DND-41 (cell line): Measurements from ENCODE around the gene AMACR.
A peak's percentile ranks its signal among the peaks of the same experiment; 100 is the strongest.

ENCODE experiments used
- ATAC-seq: fragments of 200-7000 bp; cut with Tn5 transposase; 3 replicates; pipeline ENCODE4 v1.9.1; 2021; ENCODE audit warnings: low read depth; ENCODE audit not compliant: insufficient read depth
- DNase-seq: peaks from one replicate; pipeline ENCODE4 v3.0.0-alpha.2; 2020
- H2AFZ ChIP-seq: 2 replicates; pipeline ENCODE4 v1.6.0; 2012; ENCODE audit warnings: low read depth, low read length
- H3K27ac ChIP-seq: 2 replicates; pipeline ENCODE4 v1.5.1; 2012; ENCODE audit warnings: low read length, inconsistent platforms
- H3K27me3 ChIP-seq: fragments of 200-600 bp; sonication (generic); 2 replicates; pipeline ENCODE4 v1.6.0; 2012; ENCODE audit warnings: low read length, mild to moderate bottlenecking, inconsistent platforms; ENCODE audit not compliant: insufficient read depth, poor library complexity
- H3K36me3 ChIP-seq: 2 replicates; pipeline ENCODE4 v1.5.1; 2012; ENCODE audit warnings: low read length, inconsistent platforms; ENCODE audit not compliant: insufficient read depth
- H3K4me1 ChIP-seq: 2 replicates; pipeline ENCODE4 v1.5.1; 2012; ENCODE audit warnings: mild to moderate bottlenecking, low read length; ENCODE audit not compliant: insufficient read depth
- H3K4me2 ChIP-seq: 2 replicates; pipeline ENCODE4 v1.6.0; 2012; ENCODE audit warnings: mild to moderate bottlenecking, moderate library complexity, low read length, inconsistent platforms; ENCODE audit not compliant: insufficient read depth
- H3K4me3 ChIP-seq, 2 experiments: fragments of 200-600 bp in 1 of 2; shearing (Covaris generic) in 1 of 2; 2 replicates each; pipeline ENCODE4 v1.5.1; 2012 to 2016; ENCODE audit warnings: inconsistent platforms in 2 of 2, low read length in 2 of 2, mild to moderate bottlenecking in 2 of 2, low read depth in 1 of 2, moderate library complexity in 1 of 2
- H3K79me2 ChIP-seq: 2 replicates; pipeline ENCODE4 v1.6.0; 2012; ENCODE audit warnings: low read length, inconsistent platforms; ENCODE audit not compliant: insufficient read depth
- H3K9ac ChIP-seq: 2 replicates; pipeline ENCODE4 v1.6.0; 2012; ENCODE audit warnings: low read depth, mild to moderate bottlenecking, inconsistent platforms, low read length, moderate library complexity
- H3K9me3 ChIP-seq: 2 replicates; pipeline ENCODE4 v1.5.1; 2012; ENCODE audit warnings: low read length, moderate library complexity, mild to moderate bottlenecking, inconsistent platforms; ENCODE audit not compliant: insufficient read depth, severe bottlenecking
- H4K20me1 ChIP-seq: 2 replicates; pipeline ENCODE4 v1.6.0; 2012; ENCODE audit warnings: low read length; ENCODE audit not compliant: insufficient read depth
- CTCF ChIP-seq: IDR thresholded peaks from 2 replicates; pipeline ENCODE4 v1.5.1; 2012; ENCODE audit warnings: borderline replicate concordance, low read length, moderate library complexity, mild to moderate bottlenecking; ENCODE audit not compliant: poor library complexity, severe bottlenecking; ENCODE audit errors: extremely low read depth
- EZH2 ChIP-seq: IDR thresholded peaks from 3 replicates; pipeline ENCODE4 v1.6.1; 2012; ENCODE audit warnings: borderline replicate concordance, low read depth, mild to moderate bottlenecking, moderate library complexity, low read length, inconsistent platforms; ENCODE audit not compliant: severe bottlenecking

Gene AMACR

DNA sequence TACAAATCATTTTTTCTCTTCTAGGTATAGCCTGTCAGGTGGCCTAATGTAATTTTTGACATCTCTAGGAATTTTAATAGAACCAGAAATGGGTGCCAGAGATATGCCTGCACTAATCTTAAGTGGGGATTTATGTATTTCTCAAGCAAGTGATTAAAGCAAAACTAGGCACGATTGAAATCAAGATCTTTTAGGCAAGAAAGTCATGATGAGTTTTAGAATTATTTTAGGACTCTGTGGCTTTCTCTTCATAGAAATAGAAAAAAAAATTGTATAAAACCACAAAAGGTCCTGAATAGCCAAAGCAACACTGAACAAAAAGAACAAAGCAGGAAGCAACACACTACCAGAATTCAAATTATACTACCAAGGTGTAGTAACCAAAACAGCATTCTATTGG lies 952 bp upstream of the AMACR start:
- H4K20me1 ChIP-seq, result no peaks in the 10 kb centered on the region
- H3K4me1 ChIP-seq, result peaks cover 24% of the 10 kb centered on the region
- peak overlapping the region; percentile 96 for H3K27ac ChIP-seq
- H2AFZ ChIP-seq, result peak overlapping the region; percentile 89
- no peak for ATAC-seq
- H3K79me2 ChIP-seq, result peaks cover 8% of the 10 kb centered on the region
- no peaks in the 10 kb centered on the region for H3K9me3 ChIP-seq
- TF ChIP-seq EZH2 (no peak), CTCF (no peak)
- peaks cover 11% of the 10 kb centered on the region for H3K36me3 ChIP-seq
- H3K4me2 ChIP-seq, result peak overlapping the region; percentile 90
- peak overlapping the region; percentile 44 to 75; a peak in 3 of 4 replicates for H3K4me3 ChIP-seq
- no peak for DNase-seq
- peak overlapping the region; percentile 72 for H3K9ac ChIP-seq
- H3K27me3 ChIP-seq, result no peaks in the 10 kb centered on the region

GRCh38 chr5:34007201-34007620 lies 639 bp downstream of the AMACR start:
- Histone ChIP-seq H3K4me2 (peak overlapping the region; percentile 90), H4K20me1 (no peaks in the 10 kb centered on the region), H3K4me1 (peaks cover 24% of the 10 kb centered on the region), H3K9ac (peak overlapping the region; percentile 72), H3K36me3 (peaks cover 25% of the 10 kb centered on the region), H3K27ac (peak overlapping the region; percentile 96), H3K4me3 (peak overlapping the region; percentile 44 to 75), H3K27me3 (no peaks in the 10 kb centered on the region), H3K79me2 (peaks cover 8% of the 10 kb centered on the region), H2AFZ (peak overlapping the region; percentile 85), H3K9me3 (no peaks in the 10 kb centered on the region)
- DNase-seq, result no peak
- no peak for TF ChIP-seq CTCF
- TF ChIP-seq EZH2, result no peak
- ATAC-seq, result no peak

DNA sequence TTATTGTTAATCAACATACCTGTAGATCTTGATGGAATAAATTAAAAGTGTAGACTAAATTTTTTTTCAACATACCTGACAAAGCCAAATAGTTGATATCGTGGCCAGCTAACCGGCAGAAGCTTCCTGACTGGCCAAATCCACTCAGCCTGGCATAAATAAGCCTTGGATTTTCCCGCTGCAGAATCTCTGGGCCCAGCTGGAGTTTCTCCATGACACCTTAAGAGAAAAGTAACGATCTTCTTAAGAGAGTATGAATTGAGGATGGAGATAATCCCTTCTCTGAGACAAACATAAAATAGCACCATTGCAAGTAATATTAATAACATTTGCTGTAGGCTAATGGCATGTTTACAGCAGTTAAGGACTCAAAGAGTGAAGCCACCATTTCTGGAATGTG lies 2.2 kb downstream of the AMACR start:
- Histone ChIP-seq H3K36me3 (peaks cover 29% of the 10 kb centered on the region), H3K27me3 (no peaks in the 10 kb centered on the region), H2AFZ (no peak overlapping the region), H3K4me3 (no peak overlapping the region), H3K9ac (no peak overlapping the region), H3K4me2 (no peak overlapping the region), H3K27ac (no peak overlapping the region), H3K4me1 (peaks cover 24% of the 10 kb centered on the region), H4K20me1 (no peaks in the 10 kb centered on the region), H3K9me3 (no peaks in the 10 kb centered on the region), H3K79me2 (peaks cover 8% of the 10 kb centered on the region)
- ATAC-seq (no peak), DNase-seq (no peak)
- TF ChIP-seq EZH2, result no peak
- no peak for TF ChIP-seq CTCF

DNA sequence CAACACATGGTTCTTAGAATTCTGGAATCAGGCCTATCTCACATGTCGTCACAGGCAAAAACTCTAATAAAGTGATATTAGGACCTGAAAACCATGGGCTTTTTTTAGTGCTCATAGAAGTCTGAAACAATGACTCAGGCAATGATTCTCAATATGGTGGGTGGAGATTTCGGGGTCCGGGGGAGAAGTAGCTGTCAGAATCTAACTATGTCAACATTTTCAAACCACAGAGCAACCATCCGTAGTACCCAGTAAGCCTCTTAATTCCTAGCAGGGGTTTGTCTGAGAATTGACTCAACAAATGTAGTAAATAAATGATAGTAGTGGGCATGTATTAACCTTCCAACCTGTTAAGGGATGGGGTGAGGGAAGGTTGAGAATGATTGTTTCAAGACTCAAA lies 2.6 kb downstream of the AMACR start:
- Histone ChIP-seq H3K36me3 (peaks cover 29% of the 10 kb centered on the region), H3K27me3 (no peaks in the 10 kb centered on the region), H3K4me3 (no peak overlapping the region), H3K9me3 (no peaks in the 10 kb centered on the region), H3K79me2 (peaks cover 8% of the 10 kb centered on the region), H3K27ac (no peak overlapping the region), H4K20me1 (no peaks in the 10 kb centered on the region), H3K9ac (no peak overlapping the region), H3K4me2 (no peak overlapping the region), H2AFZ (no peak overlapping the region), H3K4me1 (peaks cover 24% of the 10 kb centered on the region)
- no peak for TF ChIP-seq CTCF
- no peak for TF ChIP-seq EZH2
- ATAC-seq, result no peak
- no peak for DNase-seq
